H9 (cell line): ENCODE measurements around the gene JAML. TPM values are rescaled to one million over a fixed set of nuclear protein-coding genes. Genes with fewer than 3 reads are reported as not detected.

Source experiments
- DNase-seq: peaks from one replicate; pipeline ENCODE4 v3.0.0-alpha.2; 2017
- H2AFZ ChIP-seq: one replicate; pipeline ENCODE4 v1.6.1; 2013; ENCODE audit warnings: mild to moderate bottlenecking, low read length, control low read depth, moderate library complexity
- H2AK5ac ChIP-seq: 2 replicates; pipeline ENCODE4 v1.6.1; 2013; ENCODE audit warnings: low read length, control low read depth, mixed read lengths; ENCODE audit not compliant: insufficient read length
- H2BK120ac ChIP-seq: one replicate; pipeline ENCODE4 v1.6.1; 2013; ENCODE audit warnings: low read depth, mild to moderate bottlenecking, low read length, control low read depth, inconsistent platforms; ENCODE audit not compliant: poor library complexity, severe bottlenecking
- H2BK12ac ChIP-seq: 2 replicates; pipeline ENCODE4 v1.6.1; 2013; ENCODE audit warnings: low read length, control low read depth, mixed read lengths, low read depth; ENCODE audit not compliant: insufficient read length
- H2BK15ac ChIP-seq: 2 replicates; pipeline ENCODE4 v1.6.1; 2013; ENCODE audit warnings: low read depth, low read length, control low read depth
- H2BK20ac ChIP-seq: one replicate; pipeline ENCODE4 v1.6.1; 2013; ENCODE audit warnings: low read depth, mild to moderate bottlenecking, low read length, control low read depth, inconsistent platforms; ENCODE audit not compliant: poor library complexity, severe bottlenecking
- H2BK5ac ChIP-seq: 2 replicates; pipeline ENCODE4 v1.6.1; 2013; ENCODE audit warnings: low read length, control low read depth, mixed read lengths; ENCODE audit not compliant: insufficient read length
- H3K14ac ChIP-seq: 2 replicates; pipeline ENCODE4 v1.6.1; 2013; ENCODE audit warnings: low read length, control low read depth; ENCODE audit not compliant: insufficient read depth
- H3K18ac ChIP-seq: 2 replicates; pipeline ENCODE4 v1.6.1; 2013; ENCODE audit warnings: low read depth, mild to moderate bottlenecking, mixed read lengths, low read length, control low read depth; ENCODE audit not compliant: insufficient read length
- H3K23ac ChIP-seq: 2 replicates; pipeline ENCODE4 v1.6.1; 2013; ENCODE audit warnings: low read length, control low read depth, mixed read lengths, low read depth; ENCODE audit not compliant: insufficient read length
- H3K23me2 ChIP-seq: 2 replicates; pipeline ENCODE4 v1.6.1; 2013; ENCODE audit warnings: low read depth, mild to moderate bottlenecking, mixed read lengths, low read length, control low read depth; ENCODE audit not compliant: insufficient read length, poor library complexity, severe bottlenecking
- H3K27ac ChIP-seq: 2 replicates; pipeline ENCODE4 v1.5.1; 2013; ENCODE audit warnings: low read length, control low read depth, mixed read lengths, low read depth; ENCODE audit not compliant: insufficient read length
- H3K27me3 ChIP-seq: 2 replicates; pipeline ENCODE4 v1.6.1; 2013; ENCODE audit warnings: low read length, control low read depth, inconsistent platforms; ENCODE audit not compliant: insufficient read depth
- H3K4ac ChIP-seq: 2 replicates; pipeline ENCODE4 v1.6.1; 2013; ENCODE audit warnings: low read depth, mild to moderate bottlenecking, control low read depth, inconsistent platforms, low read length, moderate library complexity
- H3K4me1 ChIP-seq: 2 replicates; pipeline ENCODE4 v1.6.1; 2013; ENCODE audit warnings: low read length, control low read depth, inconsistent platforms; ENCODE audit not compliant: insufficient read depth
- H3K4me2 ChIP-seq: 2 replicates; pipeline ENCODE4 v1.6.1; 2013; ENCODE audit warnings: low read length, control low read depth, mixed read lengths; ENCODE audit not compliant: insufficient read length, insufficient read depth
- H3K56ac ChIP-seq: 2 replicates; pipeline ENCODE4 v1.6.1; 2013; ENCODE audit warnings: low read depth, mild to moderate bottlenecking, mixed read lengths, low read length, control low read depth; ENCODE audit not compliant: insufficient read length
- H3K79me1 ChIP-seq: 2 replicates; pipeline ENCODE4 v1.6.1; 2013; ENCODE audit warnings: low read depth, mild to moderate bottlenecking, moderate library complexity, low read length, control low read depth, inconsistent platforms; ENCODE audit not compliant: insufficient read depth, poor library complexity, severe bottlenecking
- H3K79me2 ChIP-seq: 2 replicates; pipeline ENCODE4 v1.6.1; 2013; ENCODE audit warnings: low read length, control low read depth, inconsistent platforms; ENCODE audit not compliant: insufficient read depth
- H3K9ac ChIP-seq: 2 replicates; pipeline ENCODE4 v1.6.1; 2013; ENCODE audit warnings: low read length, control low read depth, mixed read lengths; ENCODE audit not compliant: insufficient read length; ENCODE audit errors: extremely low read depth
- H3K9me3 ChIP-seq: one replicate; pipeline ENCODE4 v1.6.1; 2013; ENCODE audit warnings: low read depth, low read length, inconsistent platforms; ENCODE audit not compliant: control insufficient read depth
- H3T11ph ChIP-seq: one replicate; pipeline ENCODE4 v1.6.1; 2013; ENCODE audit warnings: mild to moderate bottlenecking, low read length, control low read depth, inconsistent platforms
- H4K20me1 ChIP-seq: one replicate; pipeline ENCODE4 v1.6.1; 2013; ENCODE audit not compliant: control insufficient read depth, insufficient read length, insufficient read depth
- H4K5ac ChIP-seq: 2 replicates; pipeline ENCODE4 v1.6.1; 2013; ENCODE audit warnings: low read depth, mild to moderate bottlenecking, mixed read lengths, low read length, control low read depth; ENCODE audit not compliant: insufficient read length
- H4K8ac ChIP-seq: replicated peaks from 2 replicates; pipeline ENCODE4 v1.6.1; 2013; ENCODE audit warnings: low read length, control low read depth, mixed read lengths, low read depth; ENCODE audit not compliant: insufficient read length
- H4K91ac ChIP-seq: 2 replicates; pipeline ENCODE4 v1.6.1; 2013; ENCODE audit warnings: low read depth, mild to moderate bottlenecking, moderate library complexity, mixed read lengths, low read length, control low read depth; ENCODE audit not compliant: insufficient read length
- H3K27ac Mint-ChIP-seq, 3 experiments: 2 replicates in 2 of 3; 3 replicates in 1 of 3; pipeline ENCODE4 v1.8.0; 2020 to 2021; ENCODE audit warnings: mixed read lengths in 3 of 3, mild to moderate bottlenecking in 1 of 3, moderate library complexity in 1 of 3
- H3K27me3 Mint-ChIP-seq: 2 replicates; pipeline ENCODE4 v1.8.0; 2021; ENCODE audit warnings: low read depth, mild to moderate bottlenecking, moderate library complexity, mixed read lengths
- H3K36me3 Mint-ChIP-seq, 3 experiments: 2 replicates in 2 of 3; 3 replicates in 1 of 3; pipeline ENCODE4 v1.8.0; 2020 to 2021; ENCODE audit warnings: low read depth in 3 of 3, mixed read lengths in 3 of 3; ENCODE audit not compliant: insufficient read depth in 1 of 3
- H3K4me1 Mint-ChIP-seq, 2 experiments: 2 replicates each; pipeline ENCODE4 v1.8.0; 2020; ENCODE audit warnings: mixed read lengths in 2 of 2
- H3K4me3 Mint-ChIP-seq, 2 experiments: 2 replicates in 1 of 2; 3 replicates in 1 of 2; pipeline ENCODE4 v1.8.0; 2020 to 2021; ENCODE audit warnings: mild to moderate bottlenecking in 2 of 2, mixed read lengths in 2 of 2, moderate library complexity in 1 of 2
- H3K9me3 Mint-ChIP-seq, 2 experiments: 2 replicates in 1 of 2; 3 replicates in 1 of 2; pipeline ENCODE4 v1.8.0; 2020; ENCODE audit warnings: mild to moderate bottlenecking in 2 of 2, mixed read lengths in 2 of 2, moderate library complexity in 1 of 2
- CTCF ChIP-seq: fragments of 200-600 bp; sonication (generic); conservative IDR thresholded peaks from 3 replicates; pipeline ENCODE4 v1.8.0; 2021; ENCODE audit warnings: antibody characterized with exemption, mild to moderate bottlenecking
- WGBS: extraction: QIAGEN DNeasy Blood & Tissue Kit; methylation state at CpG from one replicate; pipeline ENCODE4 v1.1.7; 2013; ENCODE audit warnings: missing lambda C conversion rate, low lambda C conversion rate, mixed read lengths; ENCODE audit not compliant: insufficient read length; ENCODE audit errors: extremely low coverage; 5-methylcytosine and 5-hydroxymethylcytosine counted together
- total RNA-seq: library from RNA; stranded (reverse); gene quantifications from 2 replicates; pipeline ENCODE4 v1.2.1, GENCODE V29; 2021

Gene JAML
- total RNA-seq, 1 experiment from 2014 or later: 0.48 TPM

- H4K8ac ChIP-seq: no peak overlapping the region
- no peak overlapping the region for H4K5ac ChIP-seq
- no peaks in the 10 kb centered on the region for H3K9me3 Mint-ChIP-seq
- H3K9ac ChIP-seq: no peak overlapping the region
- no peak overlapping the region for H4K91ac ChIP-seq
- H2BK15ac ChIP-seq: no peak overlapping the region
- H3K36me3 Mint-ChIP-seq: no peaks in the 10 kb centered on the region
- TF ChIP-seq CTCF: no peak
- H3K79me2 ChIP-seq: no peaks in the 10 kb centered on the region
- H2BK120ac ChIP-seq: no peak overlapping the region
- H3K27me3 Mint-ChIP-seq: peaks cover 91% of the 10 kb centered on the region
- no peaks in the 10 kb centered on the region for H4K20me1 ChIP-seq
- no peak overlapping the region for H2AFZ ChIP-seq
- H3T11ph ChIP-seq: no peak overlapping the region
- H3K27ac ChIP-seq: no peak overlapping the region
- H3K4me1 Mint-ChIP-seq: peaks cover 23 to 42% of the 10 kb centered on the region in 2 experiments
- no peaks in the 10 kb centered on the region for H3K79me1 ChIP-seq
- H3K4ac ChIP-seq: no peak overlapping the region
- WGBS: no CpG with 5 or more reads among the region's 8 CpGs
- H3K56ac ChIP-seq: no peak overlapping the region
- DNase-seq: no peak
- H2BK12ac ChIP-seq: no peak overlapping the region
- peaks cover 22% of the 10 kb centered on the region; the same call in 1 of the 2 replicates for H3K27me3 ChIP-seq
- H3K23me2 ChIP-seq: peaks cover 2% of the 10 kb centered on the region
- no peak overlapping the region for H2BK20ac ChIP-seq
- H3K4me3 Mint-ChIP-seq: no peak overlapping the region
- no peak overlapping the region for H3K27ac Mint-ChIP-seq
- no peak overlapping the region; the same call in 1 of the 2 replicates for H3K14ac ChIP-seq
- H3K23ac ChIP-seq: no peak overlapping the region
- H3K4me1 ChIP-seq: 0 out of 2 replicates have a peak, but pooled peaks cover 3% of the 10 kb centered on the region
- no peak overlapping the region for H3K18ac ChIP-seq
- H2BK5ac ChIP-seq: no peak overlapping the region
- no peak overlapping the region for H3K4me2 ChIP-seq
- no peak overlapping the region for H2AK5ac ChIP-seq
- no peaks in the 10 kb centered on the region for H3K9me3 ChIP-seq
Observed at GRCh38 chr11:118168316-118168715, 56.5 kb downstream of the JAML start.
